ENCODE results near the gene TTLL8. TPM values are rescaled to one million over a fixed set of nuclear protein-coding genes. Genes with fewer than 3 reads are reported as not detected.

The TTLL8 gene
- not detected in 2 replicates for total RNA-seq (2014; rRNA removed; shearing (Covaris generic))

DNA sequence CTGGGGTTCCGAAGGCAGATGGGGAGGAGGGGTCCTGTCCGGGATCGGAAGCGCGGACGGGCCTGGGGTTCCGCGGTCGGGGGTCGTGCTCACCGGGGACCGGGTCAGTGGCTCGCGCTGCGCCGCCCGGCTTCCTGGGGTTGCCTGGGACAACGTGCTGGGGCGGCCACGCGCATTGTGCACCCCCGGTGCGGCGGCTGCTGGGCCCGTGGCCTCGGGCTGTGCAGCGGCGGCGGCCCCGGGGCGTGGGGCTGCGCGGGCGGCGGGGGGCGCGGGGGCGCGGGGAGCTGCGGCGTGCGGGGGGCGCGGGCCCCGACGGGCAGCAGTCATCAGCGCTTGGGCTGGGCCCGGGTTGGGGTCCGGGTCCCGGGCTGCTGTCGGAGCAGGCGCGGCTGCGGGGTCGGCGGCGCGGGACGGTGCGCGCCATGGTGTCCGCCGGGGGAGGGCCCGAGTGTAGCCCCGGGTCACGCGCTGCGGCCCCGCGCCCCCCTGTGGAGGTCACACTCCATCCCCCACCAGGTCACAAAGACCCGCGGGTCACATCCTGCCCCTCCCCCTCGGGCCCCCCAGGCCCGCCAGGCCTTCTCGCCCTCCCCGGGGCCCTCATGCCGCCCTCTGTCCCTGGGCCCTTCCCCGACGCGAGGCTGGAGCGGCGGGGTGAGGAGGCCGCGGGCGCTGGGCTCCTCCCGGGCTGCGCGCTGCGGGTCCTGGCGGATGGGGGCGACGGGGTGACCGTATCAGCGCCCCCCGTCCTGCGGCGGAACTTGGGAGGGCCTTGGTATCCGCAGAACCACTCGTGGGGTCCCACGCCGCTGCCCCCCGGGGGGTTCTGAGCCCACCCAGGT, at the start of gene TTLL8:
TSS of gene TTLL8 (minus strand) at position 238 of the 845 bp plus-strand sequence.
- DNase-seq (ENCODE audit: low read depth in 1 of 2, low spot score in 2 of 2), result no peak
- Histone ChIP-seq H3K36me3 (no peaks in the 10 kb centered on the region), H3K27ac (no peak within 1 kb of the TSS), H3K4me1 (replicated peaks) (no peaks in the 10 kb centered on the region), H3K4me3 (no peak within 1 kb of the TSS), H3K27me3 (replicated peaks) (peaks cover 13% of the 10 kb centered on the region; the same call in 1 of the 2 replicates), H3K9me3 (replicated peaks) (no peaks in the 10 kb centered on the region)

DNA sequence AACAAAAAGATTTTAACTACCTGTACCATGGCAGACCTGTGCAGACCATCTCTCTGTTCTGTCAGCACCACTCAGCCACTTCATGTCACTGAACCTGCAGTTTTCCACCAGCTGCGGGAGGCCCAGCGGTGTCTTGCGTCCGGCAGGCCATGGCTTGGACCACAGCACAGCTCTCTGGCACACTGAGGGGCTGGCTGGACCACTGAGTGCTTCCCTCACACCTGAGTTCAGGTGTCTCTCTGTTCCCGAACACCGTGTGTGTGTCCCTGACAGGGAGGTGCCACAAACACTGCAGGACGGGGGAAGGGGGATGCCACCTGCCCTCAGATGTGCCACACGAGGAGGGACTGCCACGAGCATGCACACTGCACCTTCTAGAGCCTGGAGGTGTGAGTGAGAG, 49.4 kb upstream of the TTLL8 start:
- no peaks in the 10 kb centered on the region for H3K36me3 ChIP-seq
- DNase-seq (ENCODE audit: low read depth in 1 of 2, low spot score in 2 of 2), result peak in 1 of 2 experiments; percentile 26
- no peak overlapping the region for H3K27ac ChIP-seq
- H3K4me3 ChIP-seq, result no peak overlapping the region
- H3K4me1 ChIP-seq (replicated peaks), result peaks cover 9% of the 10 kb centered on the region
- H3K9me3 ChIP-seq (replicated peaks), result no peaks in the 10 kb centered on the region
- H3K27me3 ChIP-seq (replicated peaks), result no peaks in the 10 kb centered on the region

DNA sequence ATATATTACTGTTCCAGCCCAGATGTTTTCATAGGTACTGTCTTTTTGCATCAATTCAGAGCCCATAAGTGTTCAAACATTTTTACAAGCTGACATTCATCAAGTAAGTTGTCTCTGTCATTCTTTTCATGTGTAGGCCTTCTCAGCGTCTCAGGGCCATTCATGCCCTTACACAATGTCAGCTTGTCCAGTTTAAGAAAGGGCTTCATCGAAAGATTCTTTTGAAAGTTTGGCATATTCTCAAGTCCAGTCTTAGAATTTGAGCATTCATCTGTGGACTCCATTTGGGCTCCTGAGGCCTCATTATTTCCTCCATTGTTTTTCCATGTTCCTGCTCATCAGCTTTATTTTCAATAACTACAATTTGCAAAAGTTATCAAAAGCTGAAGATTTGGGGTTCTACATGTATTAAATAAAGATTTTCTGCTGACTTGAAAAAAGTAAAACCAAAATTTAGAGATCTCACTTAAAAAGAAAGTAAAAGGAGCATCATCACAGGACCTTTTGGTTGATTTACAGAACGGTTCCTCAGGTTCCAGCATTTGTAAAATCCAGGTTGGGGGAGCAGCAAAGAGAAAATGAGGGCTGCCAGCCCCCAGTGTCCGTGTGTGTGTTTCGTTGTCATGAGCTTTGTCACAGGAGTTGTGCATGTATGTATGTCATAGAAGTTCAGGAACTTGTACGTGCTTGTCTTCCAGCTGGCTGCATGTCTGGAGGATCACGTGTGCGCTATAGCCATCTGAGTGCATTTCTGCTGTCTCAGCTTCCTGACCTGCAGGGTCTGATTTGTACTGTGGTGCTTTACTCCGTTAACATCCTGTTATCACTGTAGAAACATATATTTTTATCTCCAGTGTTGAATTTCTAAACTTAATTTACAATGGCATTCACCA, 47.4 kb upstream of the TTLL8 start:
- H3K27me3 ChIP-seq (replicated peaks), result no peaks in the 10 kb centered on the region
- H3K27ac ChIP-seq, result no peak overlapping the region
- H3K36me3 ChIP-seq, result no peaks in the 10 kb centered on the region
- no peaks in the 10 kb centered on the region for H3K4me1 ChIP-seq (replicated peaks)
- no peak for DNase-seq (ENCODE audit: low read depth in 1 of 2, low spot score in 2 of 2)
- H3K9me3 ChIP-seq (replicated peaks), result no peaks in the 10 kb centered on the region
- no peak overlapping the region for H3K4me3 ChIP-seq

DNA sequence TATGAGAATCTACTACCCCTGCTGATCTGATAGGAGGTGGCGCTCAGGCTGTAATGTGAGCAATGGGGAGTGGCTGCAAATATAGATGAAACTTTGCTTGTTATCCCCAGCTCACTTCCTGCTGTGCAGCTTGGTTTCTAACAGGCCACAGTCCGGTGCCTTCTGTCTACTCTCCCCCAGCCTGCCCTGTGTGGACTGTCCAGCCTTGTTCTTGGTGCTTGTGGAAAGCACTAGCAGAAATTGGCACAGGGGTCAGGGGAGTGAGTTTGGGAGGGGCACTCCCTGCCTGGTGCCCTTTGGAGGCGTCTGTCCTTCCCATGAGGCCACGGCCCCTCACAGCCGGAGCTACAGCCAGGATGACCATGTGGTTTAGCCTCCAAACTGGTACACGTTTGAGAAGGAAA, 46.0 kb upstream of the TTLL8 start:
- no peak overlapping the region for H3K4me3 ChIP-seq
- no peaks in the 10 kb centered on the region for H3K4me1 ChIP-seq (replicated peaks)
- no peaks in the 10 kb centered on the region for H3K9me3 ChIP-seq (replicated peaks)
- DNase-seq (ENCODE audit: low read depth in 1 of 2, low spot score in 2 of 2), result no peak
- no peaks in the 10 kb centered on the region for H3K36me3 ChIP-seq
- H3K27me3 ChIP-seq (replicated peaks), result no peaks in the 10 kb centered on the region
- no peak overlapping the region for H3K27ac ChIP-seq

DNA sequence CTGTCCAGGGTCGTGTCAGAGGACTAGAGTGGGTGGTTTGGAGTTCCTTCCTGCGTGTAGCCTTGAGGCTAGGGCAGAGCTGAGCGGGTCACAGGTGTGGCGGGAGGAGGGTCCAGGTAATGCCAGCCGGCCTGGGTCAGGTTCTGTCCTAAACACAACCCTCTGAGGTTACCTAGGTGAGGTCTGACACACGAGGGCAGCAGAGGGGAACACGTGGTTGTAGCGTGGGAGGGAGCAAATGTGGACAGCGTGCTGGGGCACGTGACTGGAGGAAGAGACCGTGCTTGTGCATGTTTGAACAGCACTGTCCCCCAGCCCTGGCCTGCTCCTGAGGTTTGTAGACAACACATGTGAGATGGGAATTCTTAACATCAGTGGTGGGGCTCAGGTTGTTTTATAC, 44.8 kb upstream of the TTLL8 start:
- Histone ChIP-seq H3K36me3 (no peaks in the 10 kb centered on the region), H3K4me3 (no peak overlapping the region), H3K27ac (no peak overlapping the region), H3K27me3 (replicated peaks) (no peaks in the 10 kb centered on the region), H3K4me1 (replicated peaks) (no peaks in the 10 kb centered on the region), H3K9me3 (replicated peaks) (no peaks in the 10 kb centered on the region)
- no peak for DNase-seq (ENCODE audit: low read depth in 1 of 2, low spot score in 2 of 2)

DNA sequence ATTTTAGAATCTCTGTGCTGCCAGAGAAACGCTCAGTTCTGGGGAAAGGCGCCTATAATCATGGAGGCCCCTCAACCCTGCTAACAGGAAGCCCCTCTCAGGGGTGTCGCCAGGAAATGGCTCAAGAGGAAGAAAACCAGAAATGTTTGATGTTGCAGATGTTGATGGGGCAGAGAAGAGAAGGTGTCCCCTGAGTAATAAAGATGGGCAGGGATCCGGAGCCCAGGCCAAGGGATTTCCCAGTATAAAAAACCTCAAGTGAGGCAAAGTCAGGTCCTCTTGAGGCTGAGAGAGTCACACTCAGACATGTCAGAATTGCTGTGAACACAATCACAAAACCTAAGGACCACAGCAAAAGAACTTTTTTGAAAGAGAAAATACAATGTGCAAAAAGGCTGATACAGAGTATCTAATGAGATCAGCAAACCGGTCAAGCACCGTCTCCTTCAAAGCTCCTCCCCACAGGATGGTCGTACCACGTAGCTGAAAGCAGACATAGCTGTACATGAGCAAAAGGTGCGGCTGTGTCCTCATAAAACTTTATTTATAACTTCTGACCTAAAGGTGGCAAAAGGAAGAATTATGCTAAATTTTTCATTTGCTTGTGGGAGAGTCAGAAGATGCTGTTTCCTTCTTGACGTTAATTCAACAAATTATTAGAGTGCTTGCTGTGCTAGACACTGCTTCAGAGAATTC, 43.9 kb upstream of the TTLL8 start:
- Histone ChIP-seq H3K4me3 (no peak overlapping the region), H3K4me1 (replicated peaks) (no peaks in the 10 kb centered on the region), H3K27me3 (replicated peaks) (no peaks in the 10 kb centered on the region), H3K27ac (no peak overlapping the region), H3K9me3 (replicated peaks) (no peaks in the 10 kb centered on the region), H3K36me3 (no peaks in the 10 kb centered on the region)
- DNase-seq (ENCODE audit: low read depth in 1 of 2, low spot score in 2 of 2), result no peak

DNA sequence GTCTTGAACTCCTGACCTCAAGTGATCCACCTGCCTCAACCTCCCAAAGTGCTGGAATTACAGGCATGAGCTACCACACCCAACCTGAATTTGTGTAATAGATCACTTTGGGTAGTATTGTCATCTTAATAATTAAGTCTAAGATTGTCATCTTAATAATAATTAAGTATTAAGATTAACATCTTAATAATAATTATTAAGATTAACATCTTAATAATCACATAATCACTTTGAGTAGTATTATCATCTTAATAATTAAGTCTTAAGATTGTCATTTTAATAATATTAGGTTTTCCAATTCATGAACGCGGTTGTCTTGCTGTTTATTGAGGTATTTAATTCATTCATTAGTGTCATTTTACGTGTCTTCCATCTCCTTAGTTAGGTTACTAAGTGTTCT, 40.0 kb upstream of the TTLL8 start:
- Histone ChIP-seq H3K4me3 (no peak overlapping the region), H3K4me1 (replicated peaks) (no peaks in the 10 kb centered on the region), H3K9me3 (replicated peaks) (no peaks in the 10 kb centered on the region), H3K27me3 (replicated peaks) (peaks cover 7% of the 10 kb centered on the region; the same call in 1 of the 2 replicates), H3K27ac (no peak overlapping the region), H3K36me3 (no peaks in the 10 kb centered on the region)
- no peak for DNase-seq (ENCODE audit: low read depth in 1 of 2, low spot score in 2 of 2)

DNA sequence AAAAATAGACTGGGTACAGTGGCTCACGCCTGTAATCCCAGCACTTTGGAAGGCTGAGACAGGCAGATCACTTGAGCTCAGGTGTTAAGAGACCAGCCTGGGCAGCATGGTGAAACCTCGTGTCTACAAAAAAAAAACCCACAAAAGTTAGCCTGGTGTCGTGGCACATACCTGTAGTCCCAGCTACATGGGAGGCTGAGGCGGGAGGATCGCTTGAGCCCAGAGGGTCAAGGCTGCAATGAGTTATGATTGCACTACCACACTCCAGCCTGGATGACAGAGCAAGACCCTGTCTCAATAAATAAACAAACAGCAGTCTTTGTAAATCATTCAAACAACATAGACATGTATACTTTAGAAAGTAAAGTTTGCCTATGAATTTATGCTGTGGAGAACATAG, 34.2 kb upstream of the TTLL8 start:
- Histone ChIP-seq H3K4me3 (no peak overlapping the region), H3K4me1 (replicated peaks) (no peaks in the 10 kb centered on the region), H3K27me3 (replicated peaks) (peaks cover 7% of the 10 kb centered on the region), H3K36me3 (no peaks in the 10 kb centered on the region), H3K9me3 (replicated peaks) (peaks cover 7% of the 10 kb centered on the region), H3K27ac (no peak overlapping the region)
- no peak for DNase-seq (ENCODE audit: low read depth in 1 of 2, low spot score in 2 of 2)

DNA sequence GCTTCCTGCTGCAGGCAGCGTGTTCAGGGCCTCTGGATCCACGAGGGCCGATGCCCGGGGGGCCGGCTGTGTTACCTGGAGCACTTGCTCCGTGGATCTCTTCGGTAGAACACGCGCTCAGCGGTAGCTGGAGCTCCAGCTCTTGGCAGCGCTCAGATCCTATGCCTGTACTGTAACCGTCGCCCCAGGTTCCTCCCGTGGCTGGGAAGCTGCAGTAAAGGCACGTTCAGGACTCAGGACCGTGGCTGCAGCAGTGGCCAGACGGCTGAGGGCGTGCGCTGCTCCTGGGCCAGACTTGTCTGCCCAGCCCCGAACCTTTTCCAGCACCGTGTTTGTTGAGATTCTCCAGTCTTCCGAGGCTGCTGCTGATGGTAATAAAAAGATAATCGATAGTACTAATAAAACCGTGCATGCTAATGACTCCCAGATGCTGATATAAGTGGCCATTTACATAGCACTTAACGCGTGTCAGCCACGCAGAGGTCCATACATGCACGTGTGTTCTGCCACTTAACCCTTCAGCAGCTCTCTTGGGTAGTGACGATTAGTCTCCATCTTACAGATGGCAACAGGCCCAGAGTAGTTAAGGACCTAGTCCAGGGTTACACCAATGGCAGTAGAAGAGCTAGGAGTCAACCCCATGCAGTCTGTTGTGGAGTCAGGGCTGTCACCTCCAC, 33.1 kb upstream of the TTLL8 start:
- Histone ChIP-seq H3K4me3 (no peak overlapping the region), H3K27ac (no peak overlapping the region), H3K27me3 (replicated peaks) (peaks cover 5% of the 10 kb centered on the region), H3K4me1 (replicated peaks) (no peaks in the 10 kb centered on the region), H3K36me3 (no peaks in the 10 kb centered on the region), H3K9me3 (replicated peaks) (peaks cover 10% of the 10 kb centered on the region)
- DNase-seq (ENCODE audit: low read depth in 1 of 2, low spot score in 2 of 2), result no peak

DNA sequence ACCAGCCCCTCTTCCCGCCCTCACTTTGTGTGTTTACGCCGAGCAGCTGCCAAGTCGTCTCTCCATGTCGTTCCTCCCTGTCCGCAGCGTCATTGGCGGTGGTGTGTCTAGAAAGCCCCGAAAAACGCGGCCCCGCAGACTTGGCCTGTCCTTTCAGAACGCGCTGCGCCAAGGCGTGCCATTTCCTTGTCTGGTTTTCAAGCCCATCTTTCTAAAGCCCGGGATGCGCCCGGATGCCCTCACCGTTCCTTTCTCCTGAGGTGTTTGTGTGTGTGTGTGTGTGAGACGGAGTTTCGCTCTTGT, 32.3 kb upstream of the TTLL8 start:
- Histone ChIP-seq H3K27me3 (replicated peaks) (no peaks in the 10 kb centered on the region; the same call in 1 of the 2 replicates), H3K9me3 (replicated peaks) (peaks cover 10% of the 10 kb centered on the region)

DNA sequence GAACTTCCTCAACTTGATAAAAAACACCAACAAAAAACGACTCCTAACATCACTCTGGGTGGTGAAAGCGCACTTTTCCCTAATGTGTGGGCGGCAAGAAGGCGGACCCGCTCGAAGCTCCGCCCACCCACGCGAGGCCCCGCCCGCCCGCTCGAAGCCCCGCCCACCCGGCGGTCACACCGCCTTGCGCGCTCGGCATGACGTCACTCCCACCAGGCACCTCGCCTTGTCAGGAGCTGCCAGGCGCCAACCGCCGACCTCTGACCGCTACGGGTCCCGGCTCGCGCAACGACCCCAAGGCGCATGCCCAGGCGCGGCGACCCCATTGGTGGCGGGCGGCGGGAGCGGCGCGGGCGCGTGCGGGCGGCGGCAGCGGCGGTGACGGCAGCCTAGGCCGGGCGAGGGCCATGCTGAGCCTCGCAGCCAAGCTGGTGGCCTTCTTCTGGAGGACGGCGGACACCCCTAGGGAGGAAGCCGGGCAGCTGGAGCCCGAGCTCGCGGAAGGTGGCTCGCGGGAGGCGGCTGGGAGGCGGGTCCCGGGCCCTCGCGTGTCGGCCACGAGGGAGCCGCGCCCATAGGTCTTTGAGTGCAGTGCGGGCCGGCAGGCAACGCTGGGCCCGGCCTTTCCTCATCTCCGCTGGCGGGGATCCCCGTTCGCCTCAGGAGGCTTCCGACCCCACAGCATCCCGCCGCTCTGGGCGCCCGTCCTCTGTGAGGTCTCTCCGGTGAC, 31.7 kb upstream of the TTLL8 start, which contains the start of gene MOV10L1:
TSS of gene MOV10L1 (plus strand) at position 325 of the 730 bp plus-strand sequence. CDS start at position 408, 83 bp downstream.
- Histone ChIP-seq H3K4me1 (replicated peaks) (no peaks in the 10 kb centered on the region), H3K27ac (no peak within 1 kb of the TSS), H3K4me3 (no peak within 1 kb of the TSS), H3K36me3 (no peaks in the 10 kb centered on the region), H3K9me3 (replicated peaks) (peaks cover 10% of the 10 kb centered on the region), H3K27me3 (replicated peaks) (no peaks in the 10 kb centered on the region; the same call in 1 of the 2 replicates)
- DNase-seq (ENCODE audit: low read depth in 1 of 2, low spot score in 2 of 2), result no peak

More for the DNA sequence above, 32.3 kb upstream of the TTLL8 start:
- no peaks in the 10 kb centered on the region for H3K36me3 ChIP-seq
- no peak overlapping the region for H3K4me3 ChIP-seq
- DNase-seq (ENCODE audit: low read depth in 1 of 2, low spot score in 2 of 2), result no peak
- H3K4me1 ChIP-seq (replicated peaks), result no peaks in the 10 kb centered on the region
- H3K27ac ChIP-seq, result no peak overlapping the region

DNA sequence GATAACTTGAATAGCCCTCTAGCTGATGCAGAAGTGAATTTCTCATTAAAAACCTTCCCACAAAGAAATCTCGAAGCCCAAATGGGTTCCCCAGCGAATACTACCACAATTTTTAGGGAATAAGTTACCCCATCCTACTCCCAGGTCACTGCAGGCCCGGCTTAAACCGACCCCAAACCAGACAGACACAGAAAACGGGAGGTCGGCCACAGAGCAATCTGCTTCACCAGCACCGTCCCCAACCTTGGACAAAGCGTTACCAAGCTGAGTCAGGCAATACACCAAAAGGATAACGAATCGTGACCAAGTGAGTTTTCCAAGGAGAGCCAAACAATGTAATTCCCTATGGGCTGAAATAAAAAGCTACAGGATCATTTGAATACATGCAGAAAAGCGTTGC, 31.1 kb upstream of the TTLL8 start:
- Histone ChIP-seq H3K36me3 (no peaks in the 10 kb centered on the region), H3K4me1 (replicated peaks) (no peaks in the 10 kb centered on the region), H3K4me3 (no peak overlapping the region), H3K9me3 (replicated peaks) (peaks cover 10% of the 10 kb centered on the region), H3K27me3 (replicated peaks) (no peaks in the 10 kb centered on the region; the same call in 1 of the 2 replicates), H3K27ac (no peak overlapping the region)
- no peak for DNase-seq (ENCODE audit: low read depth in 1 of 2, low spot score in 2 of 2)
